ENCODE results near the gene UQCRH. TPM values are rescaled to one million over a fixed set of nuclear protein-coding genes. Genes with fewer than 3 reads are reported as not detected.
"Not testable (repeated sequence)": the region's sequence is repeated elsewhere in the genome, so short reads cannot be mapped to it uniquely, and the experiment has no call there.

Gene UQCRH
- total RNA-seq, 1 experiment from 2014 or later, result 455 TPM

- Histone ChIP-seq H3K9ac (ENCODE audit: low read length) (no peak overlapping the region), H3K36me3 (ENCODE audit: insufficient read depth, low read length) (peaks cover 9% of the 10 kb centered on the region; the same call in 1 of the 2 replicates), H2AFZ (ENCODE audit: low read length) (no peak overlapping the region), H3K79me2 (ENCODE audit: low read length) (peaks cover 26% of the 10 kb centered on the region), H3K9me2 (replicated peaks; ENCODE audit: insufficient read depth, low read length) (no peaks in the 10 kb centered on the region), H3K27ac (ENCODE audit: low read length) (no peak overlapping the region), H3K4me2 (ENCODE audit: low read depth, low read length, poor library complexity, severe bottlenecking) (no peak overlapping the region), H3K9me3 (ENCODE audit: low read length) (no peaks in the 10 kb centered on the region), H4K20me1 (ENCODE audit: insufficient read depth, low read depth, low read length) (peaks cover 7% of the 10 kb centered on the region; the same call in 1 of the 2 replicates), H3K27me3 (ENCODE audit: low read length) (no peaks in the 10 kb centered on the region), H3K4me1 (ENCODE audit: low read length) (peaks cover 24% of the 10 kb centered on the region), H3K4me3 (ENCODE audit: low read length) (no peak overlapping the region)
- peak; percentile 32 for DNase-seq
Observed at GRCh38 chr1:46342677-46343350, 39.3 kb downstream of the UQCRH start.

DNA sequence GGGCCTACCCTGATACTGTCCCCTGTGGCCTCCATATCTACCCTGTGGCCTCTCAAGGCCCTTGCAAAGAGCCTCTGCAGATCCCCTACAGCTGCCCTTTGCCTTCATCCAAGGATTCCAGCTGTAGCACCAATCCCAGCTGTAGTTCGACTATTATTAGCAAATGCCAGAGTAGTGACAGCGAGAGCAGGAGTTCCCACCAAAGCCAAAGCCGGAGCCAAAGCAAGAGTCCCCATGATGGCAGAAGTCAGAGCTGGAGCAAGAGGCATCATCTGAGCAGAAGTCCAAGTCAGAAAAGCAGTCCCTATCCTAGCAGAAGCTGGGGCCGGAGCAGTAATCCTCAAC lies 39.8 kb downstream of the UQCRH start:
- peaks cover 26% of the 10 kb centered on the region for H3K79me2 ChIP-seq (ENCODE audit: low read length)
- no peak overlapping the region for H3K27ac ChIP-seq (ENCODE audit: low read length)
- H3K9ac ChIP-seq (ENCODE audit: low read length), result no peak overlapping the region
- no peaks in the 10 kb centered on the region for H3K9me3 ChIP-seq (ENCODE audit: low read length)
- H3K4me3 ChIP-seq (ENCODE audit: low read length), result no peak overlapping the region
- no peak overlapping the region for H2AFZ ChIP-seq (ENCODE audit: low read length)
- DNase-seq, result no peak
- H3K4me1 ChIP-seq (ENCODE audit: low read length), result peaks cover 24% of the 10 kb centered on the region
- peaks cover 7% of the 10 kb centered on the region; the same call in 1 of the 2 replicates for H4K20me1 ChIP-seq (ENCODE audit: insufficient read depth, low read depth, low read length)
- no peaks in the 10 kb centered on the region for H3K27me3 ChIP-seq (ENCODE audit: low read length)
- peaks cover 9% of the 10 kb centered on the region; the same call in 1 of the 2 replicates for H3K36me3 ChIP-seq (ENCODE audit: insufficient read depth, low read length)
- H3K4me2 ChIP-seq (ENCODE audit: low read depth, low read length, poor library complexity, severe bottlenecking), result no peak overlapping the region
- no peaks in the 10 kb centered on the region for H3K9me2 ChIP-seq (replicated peaks; ENCODE audit: insufficient read depth, low read length)

DNA sequence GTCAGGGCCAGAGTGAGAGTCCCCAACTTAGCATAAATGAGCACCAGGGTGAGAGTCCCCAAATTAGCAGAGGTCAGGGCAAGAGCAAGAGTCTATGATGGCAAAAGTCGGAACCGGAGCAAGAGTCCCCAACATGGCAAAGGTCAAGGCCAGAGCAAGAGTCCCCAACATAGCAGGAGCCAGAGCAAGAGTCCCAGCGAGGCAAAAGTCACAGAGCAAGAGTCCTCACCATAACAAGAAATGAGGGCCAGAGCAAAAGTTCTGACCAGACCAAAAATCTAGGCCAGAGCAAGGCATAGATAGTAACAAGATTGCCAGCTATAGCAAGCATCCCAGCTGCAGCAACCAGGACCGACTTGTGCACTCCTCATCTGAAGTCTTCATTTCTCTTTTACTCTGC lies 40.2 kb downstream of the UQCRH start:
- Histone ChIP-seq H3K79me2 (ENCODE audit: low read length) (peaks cover 26% of the 10 kb centered on the region), H3K9me2 (replicated peaks; ENCODE audit: insufficient read depth, low read length) (no peaks in the 10 kb centered on the region), H3K9me3 (ENCODE audit: low read length) (no peaks in the 10 kb centered on the region), H4K20me1 (ENCODE audit: insufficient read depth, low read depth, low read length) (peaks cover 7% of the 10 kb centered on the region; the same call in 1 of the 2 replicates), H3K9ac (ENCODE audit: low read length) (no peak overlapping the region), H3K27me3 (ENCODE audit: low read length) (no peaks in the 10 kb centered on the region), H3K36me3 (ENCODE audit: insufficient read depth, low read length) (peaks cover 9% of the 10 kb centered on the region; the same call in 1 of the 2 replicates), H3K4me1 (ENCODE audit: low read length) (peaks cover 24% of the 10 kb centered on the region), H3K27ac (ENCODE audit: low read length) (no peak overlapping the region), H3K4me3 (ENCODE audit: low read length) (no peak overlapping the region), H2AFZ (ENCODE audit: low read length) (no peak overlapping the region), H3K4me2 (ENCODE audit: low read depth, low read length, poor library complexity, severe bottlenecking) (no peak overlapping the region)
- DNase-seq, result no peak

GRCh38 chr1:46344481-46344880 lies 41.0 kb downstream of the UQCRH start:
- Histone ChIP-seq H3K79me2 (ENCODE audit: low read length) (peaks cover 28% of the 10 kb centered on the region), H3K27me3 (ENCODE audit: low read length) (no peaks in the 10 kb centered on the region), H3K36me3 (ENCODE audit: insufficient read depth, low read length) (peaks cover 12% of the 10 kb centered on the region)

DNA sequence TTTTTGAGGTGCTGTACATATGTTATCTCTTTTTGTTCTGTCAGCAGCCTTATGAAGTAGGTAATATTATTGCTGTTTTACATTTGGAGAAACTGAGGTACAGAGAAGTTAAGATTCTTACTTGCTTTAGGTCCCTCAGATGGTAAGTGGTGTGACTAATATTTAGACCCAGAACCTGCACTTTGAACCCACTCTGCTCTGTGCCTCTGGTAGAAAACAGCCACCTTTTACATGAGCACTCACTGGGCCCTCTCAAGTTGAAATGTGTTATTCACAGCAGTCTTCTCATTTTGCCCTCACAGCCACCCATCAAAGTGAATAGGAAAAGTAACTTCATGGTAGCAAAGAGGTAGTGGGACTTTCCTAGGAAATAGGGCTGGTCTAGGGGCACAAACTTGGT lies 41.8 kb downstream of the UQCRH start:
- Histone ChIP-seq H3K27ac (ENCODE audit: low read length) (no peak overlapping the region), H4K20me1 (ENCODE audit: insufficient read depth, low read depth, low read length) (peaks cover 7% of the 10 kb centered on the region; the same call in 1 of the 2 replicates), H3K79me2 (ENCODE audit: low read length) (peaks cover 32% of the 10 kb centered on the region), H3K4me3 (ENCODE audit: low read length) (no peak overlapping the region), H3K4me1 (ENCODE audit: low read length) (peaks cover 14% of the 10 kb centered on the region), H3K27me3 (ENCODE audit: low read length) (no peaks in the 10 kb centered on the region), H3K36me3 (ENCODE audit: insufficient read depth, low read length) (peaks cover 20% of the 10 kb centered on the region), H3K9me2 (replicated peaks; ENCODE audit: insufficient read depth, low read length) (no peaks in the 10 kb centered on the region), H2AFZ (ENCODE audit: low read length) (no peak overlapping the region), H3K4me2 (ENCODE audit: low read depth, low read length, poor library complexity, severe bottlenecking) (no peak overlapping the region), H3K9me3 (ENCODE audit: low read length) (no peaks in the 10 kb centered on the region), H3K9ac (ENCODE audit: low read length) (no peak overlapping the region)
- peak; percentile 20 for DNase-seq

More at GRCh38 chr1:46344481-46344880, 41.0 kb downstream of the UQCRH start:
- H3K9me3 ChIP-seq (ENCODE audit: low read length), result no peaks in the 10 kb centered on the region
- H3K9ac ChIP-seq (ENCODE audit: low read length), result no peak overlapping the region
- no peak overlapping the region for H3K4me2 ChIP-seq (ENCODE audit: low read depth, low read length, poor library complexity, severe bottlenecking)
- H3K4me1 ChIP-seq (ENCODE audit: low read length), result peaks cover 22% of the 10 kb centered on the region
- DNase-seq, result no peak
- no peak overlapping the region for H2AFZ ChIP-seq (ENCODE audit: low read length)
- H4K20me1 ChIP-seq (ENCODE audit: insufficient read depth, low read depth, low read length), result peaks cover 7% of the 10 kb centered on the region; the same call in 1 of the 2 replicates
- H3K27ac ChIP-seq (ENCODE audit: low read length), result no peak overlapping the region
- no peaks in the 10 kb centered on the region for H3K9me2 ChIP-seq (replicated peaks; ENCODE audit: insufficient read depth, low read length)
- H3K4me3 ChIP-seq (ENCODE audit: low read length), result no peak overlapping the region

- Histone ChIP-seq H3K4me3 (ENCODE audit: low read length) (no peak overlapping the region), H3K79me2 (ENCODE audit: low read length) (peaks cover 7% of the 10 kb centered on the region), H3K36me3 (ENCODE audit: insufficient read depth, low read length) (peaks cover 36% of the 10 kb centered on the region), H3K4me2 (ENCODE audit: low read depth, low read length, poor library complexity, severe bottlenecking) (no peak overlapping the region), H3K27ac (ENCODE audit: low read length) (no peak overlapping the region), H3K4me1 (ENCODE audit: low read length) (no peaks in the 10 kb centered on the region), H2AFZ (ENCODE audit: low read length) (no peak overlapping the region), H3K9ac (ENCODE audit: low read length) (no peak overlapping the region), H4K20me1 (ENCODE audit: insufficient read depth, low read depth, low read length) (no peaks in the 10 kb centered on the region), H3K9me3 (ENCODE audit: low read length) (no peaks in the 10 kb centered on the region), H3K9me2 (replicated peaks; ENCODE audit: insufficient read depth, low read length) (no peaks in the 10 kb centered on the region), H3K27me3 (ENCODE audit: low read length) (no peaks in the 10 kb centered on the region)
- peak; percentile 34 for DNase-seq
Observed at GRCh38 chr1:46352363-46352762, 48.9 kb downstream of the UQCRH start.

GRCh38 chr1:46355920-46356319 lies 52.4 kb downstream of the UQCRH start:
- not testable (repeated sequence) for H3K79me2 ChIP-seq (ENCODE audit: low read length); H3K4me1 ChIP-seq (ENCODE audit: low read length); H3K4me2 ChIP-seq (ENCODE audit: low read depth, low read length, poor library complexity, severe bottlenecking); H3K9me3 ChIP-seq (ENCODE audit: low read length); H4K20me1 ChIP-seq (ENCODE audit: insufficient read depth, low read depth, low read length); H3K9me2 ChIP-seq (replicated peaks; ENCODE audit: insufficient read depth, low read length); H2AFZ ChIP-seq (ENCODE audit: low read length); H3K27me3 ChIP-seq (ENCODE audit: low read length); H3K4me3 ChIP-seq (ENCODE audit: low read length); H3K27ac ChIP-seq (ENCODE audit: low read length); DNase-seq; H3K9ac ChIP-seq (ENCODE audit: low read length)
- peaks cover 22% of the 10 kb centered on the region for H3K36me3 ChIP-seq (ENCODE audit: insufficient read depth, low read length)

DNA sequence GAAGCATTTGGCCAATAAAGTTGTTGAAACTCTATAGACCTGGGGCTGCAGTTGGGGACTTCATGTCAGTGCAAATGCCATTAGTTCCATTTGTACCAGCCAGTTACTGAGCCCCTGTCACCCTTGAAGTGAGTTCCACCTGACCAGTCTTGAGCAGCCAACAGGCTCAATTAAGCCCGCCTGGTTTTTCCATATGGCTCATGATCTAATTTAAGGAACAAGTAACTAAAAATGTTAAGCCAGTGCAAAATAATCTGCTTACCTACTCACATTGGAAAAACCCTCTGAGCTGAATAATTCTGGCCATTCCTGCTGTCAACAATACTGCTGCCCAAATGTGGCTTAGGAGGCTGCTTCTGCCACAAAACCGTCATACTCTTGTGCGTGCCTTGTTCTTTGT lies 58.7 kb downstream of the UQCRH start:
- Histone ChIP-seq H3K4me1 (ENCODE audit: low read length) (peaks cover 13% of the 10 kb centered on the region), H3K9ac (ENCODE audit: low read length) (no peak overlapping the region), H3K36me3 (ENCODE audit: insufficient read depth, low read length) (peaks cover 35% of the 10 kb centered on the region), H4K20me1 (ENCODE audit: insufficient read depth, low read depth, low read length) (no peaks in the 10 kb centered on the region), H2AFZ (ENCODE audit: low read length) (no peak overlapping the region), H3K9me3 (ENCODE audit: low read length) (no peaks in the 10 kb centered on the region), H3K27ac (ENCODE audit: low read length) (no peak overlapping the region), H3K4me3 (ENCODE audit: low read length) (no peak overlapping the region), H3K27me3 (ENCODE audit: low read length) (no peaks in the 10 kb centered on the region), H3K9me2 (replicated peaks; ENCODE audit: insufficient read depth, low read length) (no peaks in the 10 kb centered on the region), H3K4me2 (ENCODE audit: low read depth, low read length, poor library complexity, severe bottlenecking) (no peak overlapping the region), H3K79me2 (ENCODE audit: low read length) (no peaks in the 10 kb centered on the region)
- DNase-seq, result no peak
